ENCODE measurements around the gene UBL7.
"Not testable (repeated sequence)": the region's sequence is repeated elsewhere in the genome, so short reads cannot be mapped to it uniquely, and the experiment has no call there.

UBL7 gene

GRCh38 chr15:74460871-74461846 is at the start of gene UBL7:
TSS of gene UBL7 (minus strand) at chr15:74461160. CDS start at chr15:74458867, 2,293 bp downstream.
- peak; percentile 80 for DNase-seq

GRCh38 chr15:74506515-74506840 is 45.5 kb upstream of the UBL7 start:
- no peak for DNase-seq

GRCh38 chr15:74505837-74506514 is 45.0 kb upstream of the UBL7 start:
- DNase-seq, result no peak

- no peak for DNase-seq
Measured at GRCh38 chr15:74504836-74505235, 43.9 kb upstream of the UBL7 start.

GRCh38 chr15:74504418-74504817 is 43.5 kb upstream of the UBL7 start:
- DNase-seq, result no peak

GRCh38 chr15:74502301-74502700 is 41.3 kb upstream of the UBL7 start:
- DNase-seq, result no peak

- DNase-seq, result no peak
Measured at GRCh38 chr15:74500401-74500800, 39.4 kb upstream of the UBL7 start.

- no peak for DNase-seq
Measured at GRCh38 chr15:74499366-74499765, 38.4 kb upstream of the UBL7 start.

GRCh38 chr15:74497584-74497983 is 36.6 kb upstream of the UBL7 start:
- peak; percentile 67 for DNase-seq

GRCh38 chr15:74496648-74497047 is 35.7 kb upstream of the UBL7 start:
- no peak for DNase-seq

GRCh38 chr15:74490339-74490689 is 29.4 kb upstream of the UBL7 start:
- no peak for DNase-seq

- DNase-seq, result peak; percentile 19
Measured at GRCh38 chr15:74489518-74490338, 28.8 kb upstream of the UBL7 start.

GRCh38 chr15:74488776-74489175 is 27.8 kb upstream of the UBL7 start:
- DNase-seq, result no peak

GRCh38 chr15:74482661-74483060 is 21.7 kb upstream of the UBL7 start:
- no peak for DNase-seq

- DNase-seq, result not testable (repeated sequence)
Measured at GRCh38 chr15:74480364-74480763, 19.4 kb upstream of the UBL7 start.

GRCh38 chr15:74471621-74472020 is 10.7 kb upstream of the UBL7 start:
- DNase-seq, result not testable (repeated sequence)

- no peak for DNase-seq
Measured at GRCh38 chr15:74470631-74471395, 9.9 kb upstream of the UBL7 start.

GRCh38 chr15:74468341-74469032 is 7.5 kb upstream of the UBL7 start:
- no peak for DNase-seq

- DNase-seq, result no peak
Measured at GRCh38 chr15:74466570-74466969, 5.6 kb upstream of the UBL7 start.

GRCh38 chr15:74464897-74465296 is 3.9 kb upstream of the UBL7 start:
- no peak for DNase-seq

GRCh38 chr15:74464216-74464615 is 3.3 kb upstream of the UBL7 start:
- DNase-seq, result no peak

GRCh38 chr15:74463634-74464033 is 2.7 kb upstream of the UBL7 start:
- DNase-seq, result no peak

Measured in NCI-H1092 (cell line).